GM21529 (cell line): ENCODE results near the gene FBF1.
"Not testable (repeated sequence)": the region's sequence is repeated elsewhere in the genome, so short reads cannot be mapped to it uniquely, and the experiment has no call there.

ENCODE experiments used
- ATAC-seq: cut with Tn5 transposase; IDR thresholded peaks from one replicate; pipeline ENCODE4 v1.9.1; 2021; ENCODE audit not compliant: unreplicated experiment

FBF1 gene

DNA sequence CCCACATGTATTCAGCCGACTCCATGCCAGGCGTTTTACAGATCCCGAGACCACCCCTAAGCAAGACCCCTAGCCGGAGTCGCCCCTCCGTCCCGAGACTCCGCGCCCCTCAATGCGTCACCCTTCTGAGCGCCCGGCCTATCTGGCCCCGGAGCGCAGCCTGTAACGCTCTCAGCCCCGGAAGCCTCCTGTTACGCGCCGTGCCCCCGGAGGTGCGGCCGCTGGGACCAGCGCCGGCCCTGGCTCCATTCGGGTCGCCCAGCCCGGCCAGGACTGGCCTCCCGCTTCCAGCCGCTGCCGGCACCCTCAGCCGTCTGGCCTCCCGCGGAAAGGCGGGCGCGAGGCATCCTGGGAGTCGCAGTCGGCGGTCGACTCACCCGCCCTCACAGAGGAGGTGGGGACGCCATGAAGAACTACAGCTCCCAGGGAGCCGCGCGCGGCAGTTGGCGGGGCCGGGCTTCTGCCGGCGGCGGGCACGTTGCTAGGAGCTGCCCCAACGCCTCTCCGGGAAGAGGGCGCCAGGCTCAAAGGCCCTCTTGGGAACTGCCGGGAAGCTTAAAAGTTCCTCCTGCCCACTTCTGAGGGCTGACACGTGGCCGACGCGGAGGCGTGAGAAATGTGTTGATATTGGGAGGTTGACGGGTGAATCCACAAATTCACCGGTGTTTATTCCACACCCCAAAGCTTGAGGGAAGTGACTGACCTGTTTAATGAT is at the start of gene FBF1:
FBF1 (minus strand) TSS at position 316 of the 715 bp plus-strand sequence. CDS start 2,893 bp downstream, outside the sequence.
- peak; percentile 93 for ATAC-seq

DNA sequence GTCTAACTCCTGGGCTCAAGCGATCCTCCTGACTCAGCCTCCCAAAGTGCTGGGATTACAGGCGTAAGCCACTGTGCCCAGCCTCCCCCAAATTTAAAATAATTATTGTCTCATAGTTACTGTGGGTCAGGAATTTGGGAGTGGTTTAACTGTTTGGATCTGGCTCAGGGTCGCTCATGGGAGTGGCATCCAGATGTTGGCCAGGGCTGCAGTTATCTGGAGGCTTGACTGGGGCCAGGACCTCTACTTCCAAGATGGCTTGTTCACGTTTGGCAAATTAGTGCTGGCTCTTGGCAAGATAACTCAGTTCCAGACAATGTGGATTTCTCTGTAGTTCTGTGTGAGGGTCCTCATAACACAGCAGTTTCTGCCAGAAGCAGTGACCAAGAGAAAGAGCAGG is 46.2 kb upstream of the FBF1 start:
- ATAC-seq, result no peak

DNA sequence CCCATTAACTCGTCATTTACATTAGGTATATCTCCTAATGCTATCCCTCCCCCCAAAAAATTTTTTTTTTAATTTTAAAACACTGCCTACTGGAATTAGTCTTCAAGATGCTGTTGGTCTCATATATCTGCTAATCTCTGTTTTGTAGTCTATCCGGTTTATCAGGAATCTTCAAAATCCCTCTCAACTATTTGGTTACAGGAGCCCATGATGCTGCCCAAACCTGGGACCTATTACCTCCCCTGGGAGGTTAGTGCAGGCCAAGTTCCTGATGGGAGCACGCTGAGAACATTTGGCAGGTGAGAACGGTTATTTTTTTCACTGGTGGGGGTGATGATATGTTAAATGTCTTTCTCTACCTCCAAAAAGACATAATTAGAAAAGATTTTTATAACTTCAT is 45.1 kb upstream of the FBF1 start:
- no peak for ATAC-seq

- ATAC-seq, result no peak
Measured at GRCh38 chr17:75983501-75984181, 42.8 kb upstream of the FBF1 start.

- no peak for ATAC-seq
Measured at GRCh38 chr17:75981019-75981615, 40.3 kb upstream of the FBF1 start.

GRCh38 chr17:75980188-75981018 is 39.6 kb upstream of the FBF1 start:
- ATAC-seq, result no peak

- peak; percentile 18 for ATAC-seq
Measured at GRCh38 chr17:75979705-75980187, 38.9 kb upstream of the FBF1 start.

- peak; percentile 91 for ATAC-seq
Measured at GRCh38 chr17:75978938-75979704, 38.3 kb upstream of the FBF1 start, which contains the start of the genes ACOX1 and TEN1. TSS of gene ACOX1 (minus strand) at chr17:75979166. CDS start at chr17:75979073, 93 bp downstream. TSS of gene TEN1 (plus strand) at chr17:75979240. CDS start at chr17:75986193, 6,953 bp downstream.

DNA sequence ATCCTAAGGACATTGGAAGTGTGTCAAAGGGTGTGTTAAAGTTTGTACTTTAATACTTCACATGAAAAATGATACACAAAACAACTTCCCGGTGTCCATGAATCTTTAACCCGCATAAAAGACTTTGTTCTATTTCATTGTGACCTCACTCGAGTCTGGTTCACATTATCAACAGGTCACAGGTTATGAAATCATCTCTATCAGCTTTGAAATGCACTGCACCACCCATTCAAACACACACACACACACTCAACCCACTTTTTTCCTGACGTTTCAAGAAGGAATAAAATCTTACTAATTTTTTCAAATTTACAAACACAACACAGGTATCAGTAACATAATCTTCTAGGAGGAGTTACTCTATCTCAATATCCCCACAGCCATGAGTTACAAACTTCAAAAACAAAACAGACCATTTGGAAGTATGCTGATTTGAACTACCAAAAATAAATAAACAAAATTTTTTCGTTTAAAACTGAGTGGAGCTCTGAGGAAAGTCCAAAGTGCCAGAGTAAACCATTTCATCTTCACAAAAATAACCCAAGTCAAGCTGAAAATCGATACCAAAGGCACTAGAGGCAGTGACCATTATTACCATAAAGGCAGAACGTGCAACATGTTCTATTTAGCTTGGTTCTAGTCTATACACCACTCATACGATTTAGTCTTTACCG is 35.5 kb upstream of the FBF1 start:
- no peak for ATAC-seq

DNA sequence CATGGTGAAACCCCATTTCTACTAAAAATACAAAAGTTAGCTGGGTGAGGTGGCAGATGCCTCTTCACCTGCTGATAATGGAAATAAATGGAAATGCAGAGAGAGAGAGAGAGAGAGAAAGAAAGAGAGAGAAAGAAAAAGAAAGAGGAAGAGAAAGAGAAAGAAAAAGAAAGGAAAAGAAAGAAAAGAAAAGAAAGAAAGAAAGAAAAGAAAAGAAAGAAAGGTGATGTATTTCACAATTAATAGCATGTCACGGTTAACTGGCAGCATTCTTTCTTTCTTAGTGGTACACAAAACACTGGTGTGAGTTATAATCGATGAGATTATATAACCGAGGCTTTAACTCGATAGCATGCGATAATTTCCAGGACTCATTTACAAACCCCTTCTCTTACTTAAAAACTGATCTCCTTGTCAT is 34.9 kb upstream of the FBF1 start:
- no peak for ATAC-seq

- not testable (repeated sequence) for ATAC-seq
Measured at GRCh38 chr17:75975187-75975586, 34.3 kb upstream of the FBF1 start.

DNA sequence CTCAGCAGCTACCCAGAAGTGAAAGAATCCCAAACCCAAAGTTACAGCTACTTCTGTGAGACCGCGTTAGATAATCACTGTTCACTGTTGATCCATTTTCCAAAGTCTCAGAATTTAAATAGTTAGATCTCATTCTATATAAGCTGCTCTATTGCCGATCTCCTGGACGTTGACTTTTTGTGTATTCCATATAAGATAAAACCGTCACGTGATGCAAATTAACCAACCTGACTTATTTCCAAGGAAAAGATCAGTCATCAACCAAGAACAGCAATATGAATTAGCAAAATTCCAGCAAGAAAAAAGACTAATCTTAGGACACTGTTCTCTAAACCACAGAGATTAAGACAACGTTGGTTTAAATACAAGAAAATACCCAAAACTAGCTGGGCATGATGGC is 29.8 kb upstream of the FBF1 start:
- no peak for ATAC-seq

GRCh38 chr17:75970011-75970523 is 29.2 kb upstream of the FBF1 start:
- ATAC-seq, result no peak

DNA sequence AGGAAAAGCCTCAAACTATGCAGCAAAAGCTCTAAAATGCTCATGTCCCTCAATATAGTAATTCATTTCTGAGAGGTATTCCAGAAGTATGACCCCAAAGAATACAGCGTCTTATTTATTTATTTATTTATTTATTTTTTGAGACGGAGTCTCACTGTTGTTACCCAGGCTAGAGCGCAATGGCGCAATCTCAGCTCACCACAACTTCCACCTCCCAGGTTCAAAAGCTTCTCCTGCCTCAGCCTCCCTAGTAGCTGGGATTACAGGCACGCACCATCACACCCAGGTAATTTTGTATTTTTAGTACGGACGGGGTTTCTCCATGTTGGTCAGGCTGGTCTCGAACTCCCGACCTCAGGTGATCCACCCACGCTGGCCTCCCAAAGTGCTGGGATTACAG is 28.2 kb upstream of the FBF1 start:
- ATAC-seq, result not testable (repeated sequence)

- no peak for ATAC-seq
Measured at GRCh38 chr17:75965468-75965867, 24.6 kb upstream of the FBF1 start.

DNA sequence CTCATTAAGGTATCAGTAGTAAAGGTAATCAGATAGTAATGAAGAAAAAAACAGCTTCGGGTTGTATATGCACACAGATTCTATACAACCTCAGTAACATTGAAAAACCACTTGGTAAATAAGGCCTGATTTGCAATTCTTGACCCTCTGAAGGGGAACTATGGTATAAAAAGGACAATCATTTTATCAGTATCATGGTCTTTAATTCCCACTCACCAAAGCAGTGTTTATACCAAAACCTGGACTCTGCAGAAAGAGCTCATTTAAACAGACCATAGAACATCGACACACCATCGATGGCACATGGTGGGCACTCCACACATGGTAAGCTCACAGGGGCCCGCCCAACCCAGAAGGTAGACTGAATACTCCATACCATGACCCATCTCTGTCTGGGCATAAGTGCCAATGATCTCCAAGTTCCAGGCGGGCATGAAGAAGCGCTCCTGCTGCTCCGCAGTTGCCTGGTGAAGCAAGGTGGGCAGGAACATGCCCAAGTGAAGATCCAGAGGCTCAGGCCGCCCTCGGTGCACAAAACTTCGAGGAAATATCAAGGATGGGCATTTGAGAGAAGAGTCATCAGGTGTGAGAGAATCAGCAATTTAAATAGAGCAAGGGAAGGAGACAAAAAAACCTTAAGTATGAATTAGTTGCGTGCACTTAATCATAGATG is 19.1 kb upstream of the FBF1 start:
- ATAC-seq, result no peak

DNA sequence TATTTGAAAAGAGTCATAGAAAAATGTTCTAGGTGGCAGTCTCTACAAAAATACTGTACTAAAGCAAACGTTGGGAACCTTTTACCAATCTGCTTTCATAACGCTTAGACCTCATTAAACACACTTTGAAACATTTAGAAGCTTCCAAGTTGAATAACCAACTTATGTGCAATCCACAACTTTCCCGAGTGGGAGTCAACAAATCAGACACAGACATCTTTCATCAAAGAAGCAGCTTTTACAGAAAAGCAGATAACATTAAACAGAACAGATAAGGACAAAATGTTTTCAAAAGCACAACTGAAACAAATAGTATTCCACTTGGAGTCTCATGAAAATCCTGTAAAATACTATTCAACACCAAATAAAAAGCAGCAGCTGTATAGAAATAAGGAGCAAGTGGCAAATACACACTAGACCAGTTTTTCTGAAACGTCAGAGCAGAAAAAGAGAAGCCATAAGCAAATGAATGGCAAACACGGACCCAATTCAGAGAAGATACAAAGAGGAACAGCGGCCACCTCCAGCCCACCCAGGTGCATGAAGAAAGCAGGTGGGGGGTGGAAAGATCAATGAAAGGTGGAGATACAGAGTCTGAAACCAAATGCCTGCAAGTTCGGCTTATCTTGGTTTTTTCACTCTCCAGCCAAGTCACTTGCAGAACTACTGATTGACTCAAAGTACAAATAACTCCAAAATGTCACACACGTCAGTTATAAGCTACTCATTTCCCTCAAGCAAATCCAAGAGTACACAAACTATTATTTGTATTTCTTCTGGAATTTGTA is 18.4 kb upstream of the FBF1 start:
- ATAC-seq, result no peak
